Stimulated activated CD4-positive, alpha-beta T cell treated with anti-CD3 and anti-CD28 coated beads, Interleukin-15, amount 100 ng/mL, for 24 hours (primary cell): ENCODE results near the gene MSL3.

ENCODE experiments used
- DNase-seq: peaks from one replicate; pipeline ENCODE4 v3.0.0-alpha.2; 2020

MSL3 gene

GRCh38 chrX:11757719-11758399 lies at the start of gene MSL3:
TSS of gene MSL3 (plus strand) at chrX:11758237. CDS start at chrX:11758264, 27 bp downstream.
- DNase-seq = peak; percentile 68

DNA sequence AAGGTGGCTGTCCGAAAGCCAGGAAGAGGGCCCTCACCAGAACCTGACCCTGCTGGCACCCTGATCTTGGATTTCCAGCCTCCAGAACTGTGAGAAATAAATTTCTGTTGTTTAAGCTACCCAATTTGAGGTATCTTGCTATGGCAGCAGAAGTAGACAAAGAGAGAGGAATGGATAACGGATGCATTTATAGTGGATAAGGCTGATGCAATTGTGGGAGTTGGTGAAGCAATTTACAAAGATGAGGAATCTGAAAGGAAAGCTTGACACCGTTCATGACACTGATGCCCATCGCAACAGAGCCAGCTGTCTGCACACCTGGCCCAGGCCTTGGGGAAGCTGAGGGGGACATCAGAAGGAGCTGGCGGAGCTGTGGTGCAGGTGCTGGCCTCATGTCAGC lies 35.7 kb upstream of the MSL3 start:
- no peak for DNase-seq

- peak; percentile 4 for DNase-seq
Measured at GRCh38 chrX:11724122-11725017, 33.7 kb upstream of the MSL3 start.

- DNase-seq = no peak
Measured at GRCh38 chrX:11725631-11726442, 32.2 kb upstream of the MSL3 start.

DNA sequence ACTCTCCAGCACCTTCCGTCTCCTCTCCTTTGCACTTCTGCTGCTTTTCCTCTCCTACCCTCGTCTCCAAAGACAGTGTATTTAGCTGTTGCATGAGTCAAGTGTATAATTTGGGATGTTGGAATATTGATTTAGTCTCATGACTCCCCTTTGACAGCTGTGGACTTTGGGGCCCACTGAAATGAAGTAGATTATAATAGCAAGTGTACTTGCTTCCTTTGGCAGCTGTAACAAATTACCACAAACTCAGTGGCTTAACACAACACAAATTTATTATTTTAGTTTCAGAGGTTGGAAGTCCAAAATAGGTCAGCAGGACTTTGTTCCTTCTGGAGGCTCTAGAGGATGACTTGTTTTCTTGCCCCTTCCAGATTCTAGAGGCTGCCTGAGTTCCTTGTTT lies 29.5 kb upstream of the MSL3 start:
- no peak for DNase-seq

- DNase-seq = no peak
Measured at GRCh38 chrX:11733614-11734013, 24.4 kb upstream of the MSL3 start.

GRCh38 chrX:11739776-11740175 lies 18.3 kb upstream of the MSL3 start:
- DNase-seq = no peak

DNA sequence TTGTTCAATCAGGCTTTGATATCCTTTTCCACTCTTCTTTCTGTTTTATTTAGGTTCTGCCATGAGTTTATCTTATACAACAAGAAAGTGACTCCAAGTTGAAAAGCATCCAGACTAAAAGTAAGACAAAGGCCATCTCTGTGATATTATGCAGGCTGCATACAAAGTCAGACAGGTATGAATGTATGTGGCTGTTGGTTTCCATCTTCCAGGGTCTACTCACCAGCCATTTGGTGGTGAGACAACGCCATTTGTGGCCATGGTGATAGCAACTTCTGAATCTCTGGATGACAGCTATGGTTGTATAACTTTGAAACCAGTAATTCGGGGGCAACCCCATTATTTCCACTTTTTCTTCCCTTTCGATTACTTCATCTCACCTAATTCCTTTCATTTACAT lies 17.2 kb upstream of the MSL3 start:
- no peak for DNase-seq

DNA sequence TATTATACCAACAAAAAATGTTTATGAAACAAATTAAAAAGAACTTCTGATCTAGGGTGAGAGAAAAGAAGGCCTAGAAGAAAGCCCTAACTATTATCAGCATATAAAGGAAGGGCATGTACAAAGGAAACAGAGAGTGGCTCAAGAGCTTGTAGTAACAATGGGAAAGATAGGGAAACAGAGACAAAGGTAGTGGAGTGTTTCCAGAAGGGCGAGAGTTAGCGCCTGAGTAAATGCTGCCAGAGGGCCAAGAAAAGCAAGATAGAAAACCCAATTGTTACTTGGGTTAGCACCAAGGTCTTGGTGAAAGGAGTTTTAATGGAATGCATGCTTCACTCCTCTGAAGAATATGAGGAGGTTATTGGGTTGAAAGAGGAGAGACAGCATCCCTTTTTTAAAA lies 16.5 kb upstream of the MSL3 start:
- no peak for DNase-seq

DNA sequence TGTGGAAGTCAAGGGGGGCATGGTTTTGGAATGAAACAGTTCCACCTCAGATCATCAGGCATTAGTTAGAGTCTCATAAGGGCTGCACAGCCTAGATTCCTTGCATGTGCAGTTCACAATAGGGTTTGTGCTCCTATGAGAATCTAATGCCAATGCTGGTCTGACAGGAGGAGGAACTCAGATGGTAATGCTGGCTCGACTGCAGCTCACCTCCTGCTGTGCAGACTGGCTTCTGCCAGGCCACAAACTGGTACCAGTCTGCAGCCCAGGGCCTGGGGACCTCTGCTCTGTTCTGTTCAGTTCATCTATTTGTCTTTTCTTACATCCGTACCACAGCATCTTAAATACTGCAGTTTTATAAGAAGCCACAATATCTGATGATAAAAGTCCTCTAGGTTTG lies 12.2 kb upstream of the MSL3 start:
- no peak for DNase-seq

DNA sequence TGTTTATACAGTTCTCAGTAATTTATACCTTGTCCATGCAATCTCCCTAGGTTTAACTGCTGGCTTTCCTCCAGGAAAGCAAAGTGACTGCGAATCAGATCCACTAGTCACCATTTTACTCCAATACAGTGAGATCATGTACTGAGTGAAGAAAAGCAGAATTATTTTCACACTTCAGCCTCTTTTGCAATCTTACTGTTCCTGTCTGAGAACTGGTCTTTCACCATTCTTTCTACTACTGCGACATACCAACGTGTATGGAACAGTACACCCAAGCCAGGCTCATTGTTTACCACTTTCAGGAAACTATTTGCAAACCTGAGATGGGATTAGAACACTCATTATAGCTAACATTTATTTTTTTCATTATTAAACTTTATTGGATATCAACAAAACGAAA lies 8.0 kb upstream of the MSL3 start:
- DNase-seq = no peak

DNA sequence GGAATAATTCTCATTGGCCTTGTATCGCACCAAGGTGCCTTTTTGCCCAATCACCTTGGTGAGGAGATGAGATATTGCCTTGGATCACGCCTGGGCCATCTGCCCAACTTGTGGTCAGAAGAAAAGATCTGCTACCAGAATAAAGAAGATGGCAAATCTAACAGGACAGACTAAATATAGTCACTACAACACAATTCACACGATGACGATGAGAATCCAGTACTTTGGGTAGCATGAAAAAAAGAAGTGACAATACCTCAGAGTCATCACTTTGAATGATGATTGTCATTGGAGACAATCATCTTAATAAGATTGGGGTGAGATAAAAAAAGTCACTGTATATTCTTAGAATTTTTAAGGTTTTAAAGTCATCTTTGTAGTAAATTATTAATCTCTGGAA lies 7.3 kb upstream of the MSL3 start:
- DNase-seq = no peak

DNA sequence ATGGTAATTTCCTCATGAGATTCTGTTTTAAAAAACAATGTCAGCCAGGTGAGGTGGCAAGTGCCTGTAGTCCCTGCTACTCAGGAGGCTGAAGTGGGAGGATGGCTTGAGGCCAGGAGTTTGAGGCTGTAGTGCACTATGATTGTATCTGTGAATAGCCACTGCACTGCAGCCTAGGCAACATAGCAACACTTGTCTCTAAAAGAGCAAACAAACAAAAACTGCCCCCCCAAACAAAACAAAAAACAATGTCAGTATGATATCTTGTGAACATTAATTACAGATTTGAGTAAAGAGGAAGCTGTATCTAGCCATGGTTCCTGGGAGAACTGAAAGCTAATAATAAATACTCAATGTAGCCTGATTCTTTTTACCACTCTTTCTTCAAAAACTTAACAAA lies 6.8 kb upstream of the MSL3 start:
- DNase-seq = no peak

GRCh38 chrX:11753668-11754067 lies 4.4 kb upstream of the MSL3 start:
- DNase-seq = no peak

DNA sequence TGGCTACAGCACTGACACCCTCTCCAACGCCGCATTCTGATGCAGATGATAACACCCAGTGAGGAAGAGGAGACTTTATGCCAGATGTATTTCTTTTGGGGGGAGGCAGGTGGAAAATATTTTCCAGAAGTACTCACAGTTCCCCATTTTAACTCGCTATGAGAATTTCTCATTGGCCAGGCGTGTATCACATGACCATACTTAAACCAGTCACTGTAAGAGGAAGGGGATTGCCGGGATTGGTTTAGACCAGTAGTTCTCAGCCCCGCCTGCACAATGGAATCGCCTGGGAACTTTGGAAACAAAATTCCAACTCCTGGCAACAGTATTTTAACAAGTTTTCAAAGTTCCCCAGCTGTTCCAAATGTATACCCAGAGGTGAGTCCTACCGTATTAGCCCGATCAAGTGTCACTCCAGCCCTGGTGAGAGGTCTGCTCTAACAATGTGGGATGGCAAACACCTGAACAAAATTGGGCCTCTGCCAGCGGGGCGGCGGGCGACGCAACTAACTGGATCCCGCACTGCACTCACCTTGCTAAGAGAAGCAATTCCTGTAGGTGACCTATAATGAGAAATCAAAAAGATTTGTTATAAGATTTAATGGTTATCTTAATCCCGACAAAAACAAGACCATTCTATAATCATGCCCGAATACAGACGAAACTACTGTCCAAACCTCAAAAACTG lies 2.9 kb upstream of the MSL3 start:
- no peak for DNase-seq

DNA sequence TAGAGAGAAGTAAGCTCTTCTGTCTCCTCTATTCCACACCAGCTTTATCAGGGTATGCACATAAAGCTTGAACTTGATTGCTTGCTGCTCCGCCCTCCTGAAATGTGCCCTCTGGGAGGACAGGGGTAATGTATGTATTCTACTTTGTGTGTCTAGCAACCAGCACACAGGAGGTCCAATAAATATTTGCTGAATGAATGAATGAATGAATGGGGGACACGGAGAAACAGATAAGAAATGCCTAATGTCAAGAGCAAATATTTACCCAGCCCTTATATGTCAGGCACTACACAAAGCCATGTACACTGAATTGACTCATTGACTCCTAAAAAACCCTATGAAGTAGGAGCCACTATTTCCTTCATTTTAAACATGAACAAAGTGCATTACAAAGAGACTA lies 2.3 kb upstream of the MSL3 start:
- DNase-seq = no peak

GRCh38 chrX:11756354-11757318 lies 1.4 kb upstream of the MSL3 start:
- no peak for DNase-seq

DNA sequence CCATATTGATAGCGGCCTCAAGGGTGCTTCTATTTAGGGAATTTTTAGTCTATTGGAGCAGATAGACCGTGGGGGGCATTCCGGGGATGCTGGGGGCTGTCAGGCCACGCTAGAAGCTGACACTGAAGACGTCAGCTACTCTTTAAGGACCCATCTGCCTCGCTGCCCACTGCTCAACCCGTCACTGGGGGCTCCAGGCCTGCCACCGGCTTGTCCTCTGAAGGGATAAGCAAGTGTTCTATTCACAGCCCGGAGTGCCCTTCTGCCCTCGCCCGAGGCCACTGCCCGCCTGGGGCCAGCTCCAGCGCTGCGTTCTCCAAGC lies 679 bp upstream of the MSL3 start:
- DNase-seq = no peak

GRCh38 chrX:11758400-11759171 lies 549 bp downstream of the MSL3 start:
- DNase-seq = peak; percentile 89

DNA sequence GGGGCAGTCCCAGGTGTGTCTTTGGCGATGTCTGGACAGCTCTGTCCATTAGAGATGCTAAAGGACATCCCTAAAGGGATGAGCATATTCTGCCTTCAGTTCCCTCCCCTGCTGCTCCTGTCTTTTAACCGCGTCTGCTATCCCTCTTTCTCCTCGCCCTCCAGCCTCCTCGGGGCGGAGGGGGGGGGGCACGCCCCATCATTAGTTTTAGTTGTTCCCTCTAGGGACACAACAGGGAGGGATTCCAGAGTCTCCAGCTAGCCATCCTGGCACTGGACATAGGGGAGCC lies 1.1 kb downstream of the MSL3 start:
- no peak for DNase-seq
